KMS-11 (cell line): ENCODE results near the gene DTNB.

ENCODE experiments used
- H2AFZ ChIP-seq: fragments of 200-600 bp; sonication (generic); 2 replicates; pipeline ENCODE4 v1.6.1; 2016; ENCODE audit warnings: antibody characterized with exemption, mixed run types, low read depth
- H3K27ac ChIP-seq: fragments of 200-600 bp; sonication (generic); 2 replicates; pipeline ENCODE4 v1.6.1; 2016; ENCODE audit warnings: mild to moderate bottlenecking, mixed run types
- H3K27me3 ChIP-seq: fragments of 200-600 bp; sonication (generic); 2 replicates; pipeline ENCODE4 v1.6.1; 2017; ENCODE audit warnings: mild to moderate bottlenecking, low read depth, mixed run types, moderate library complexity; ENCODE audit not compliant: insufficient read depth
- H3K36me3 ChIP-seq: fragments of 200-600 bp; sonication (generic); 2 replicates; pipeline ENCODE4 v1.6.1; 2017; ENCODE audit warnings: mild to moderate bottlenecking, mixed run types; ENCODE audit not compliant: insufficient read depth
- H3K4me1 ChIP-seq: fragments of 200-600 bp; sonication (generic); 2 replicates; pipeline ENCODE4 v1.6.1; 2016; ENCODE audit warnings: mild to moderate bottlenecking, low read depth, mixed run types; ENCODE audit not compliant: poor library complexity, severe bottlenecking
- H3K4me2 ChIP-seq: fragments of 200-600 bp; sonication (generic); 2 replicates; pipeline ENCODE4 v1.7.0; 2016; ENCODE audit warnings: mild to moderate bottlenecking, mixed run types
- H3K4me3 ChIP-seq: fragments of 200-600 bp; sonication (generic); IDR thresholded peaks from 2 replicates; pipeline ENCODE4 v1.6.1; 2017; ENCODE audit warnings: low read depth, low read length, mixed read lengths; ENCODE audit not compliant: insufficient read depth
- H3K79me2 ChIP-seq: fragments of 200-600 bp; sonication (generic); 2 replicates; pipeline ENCODE4 v1.6.1; 2016; ENCODE audit warnings: low read depth, mixed run types; ENCODE audit not compliant: insufficient read depth
- H3K9ac ChIP-seq: fragments of 200-600 bp; sonication (generic); 2 replicates; pipeline ENCODE4 v1.6.1; 2016; ENCODE audit warnings: mild to moderate bottlenecking, mixed run types
- H4K20me1 ChIP-seq: fragments of 200-600 bp; sonication (generic); 2 replicates; pipeline ENCODE4 v1.6.1; 2016; ENCODE audit warnings: mild to moderate bottlenecking, mixed run types; ENCODE audit not compliant: insufficient read depth
- TF ChIP-seq, protein P1 (sequence below): fragments of 200-600 bp; sonication (generic); conservative IDR thresholded peaks from 2 replicates; pipeline ENCODE4 v1.6.1; 2017; ENCODE audit warnings: low read depth, mild to moderate bottlenecking, antibody characterized with exemption, low read length, moderate library complexity, mixed read lengths

DTNB gene

DNA sequence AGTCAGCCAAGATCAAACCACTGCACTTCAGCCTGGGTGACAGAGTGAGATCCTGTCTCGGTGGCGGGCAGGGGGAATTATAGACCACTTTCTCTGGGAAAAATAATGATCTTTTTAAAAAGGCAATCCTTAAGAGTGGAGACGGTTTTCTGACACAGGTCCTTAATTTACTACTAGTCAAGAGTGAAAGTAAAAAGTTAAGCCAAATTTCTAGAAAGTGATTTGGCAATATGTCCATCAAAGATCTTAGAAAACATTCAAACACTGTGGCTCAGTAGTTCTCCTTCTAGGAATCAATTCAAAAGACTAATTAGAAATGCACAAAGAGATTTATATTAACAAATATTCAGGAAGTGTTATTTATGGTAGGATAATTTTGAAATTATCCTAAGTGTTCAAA lies 183.2 kb downstream of the DTNB start:
- H4K20me1 ChIP-seq, result no peaks in the 10 kb centered on the region
- no peak overlapping the region for H3K9ac ChIP-seq
- H2AFZ ChIP-seq, result no peak overlapping the region
- TF ChIP-seq, protein P1, sequence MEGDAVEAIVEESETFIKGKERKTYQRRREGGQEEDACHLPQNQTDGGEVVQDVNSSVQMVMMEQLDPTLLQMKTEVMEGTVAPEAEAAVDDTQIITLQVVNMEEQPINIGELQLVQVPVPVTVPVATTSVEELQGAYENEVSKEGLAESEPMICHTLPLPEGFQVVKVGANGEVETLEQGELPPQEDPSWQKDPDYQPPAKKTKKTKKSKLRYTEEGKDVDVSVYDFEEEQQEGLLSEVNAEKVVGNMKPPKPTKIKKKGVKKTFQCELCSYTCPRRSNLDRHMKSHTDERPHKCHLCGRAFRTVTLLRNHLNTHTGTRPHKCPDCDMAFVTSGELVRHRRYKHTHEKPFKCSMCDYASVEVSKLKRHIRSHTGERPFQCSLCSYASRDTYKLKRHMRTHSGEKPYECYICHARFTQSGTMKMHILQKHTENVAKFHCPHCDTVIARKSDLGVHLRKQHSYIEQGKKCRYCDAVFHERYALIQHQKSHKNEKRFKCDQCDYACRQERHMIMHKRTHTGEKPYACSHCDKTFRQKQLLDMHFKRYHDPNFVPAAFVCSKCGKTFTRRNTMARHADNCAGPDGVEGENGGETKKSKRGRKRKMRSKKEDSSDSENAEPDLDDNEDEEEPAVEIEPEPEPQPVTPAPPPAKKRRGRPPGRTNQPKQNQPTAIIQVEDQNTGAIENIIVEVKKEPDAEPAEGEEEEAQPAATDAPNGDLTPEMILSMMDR, result no peak
- no peak overlapping the region for H3K4me3 ChIP-seq
- no peaks in the 10 kb centered on the region for H3K79me2 ChIP-seq
- no peaks in the 10 kb centered on the region for H3K27me3 ChIP-seq
- no peaks in the 10 kb centered on the region for H3K4me1 ChIP-seq
- H3K36me3 ChIP-seq, result no peaks in the 10 kb centered on the region
- no peak overlapping the region for H3K4me2 ChIP-seq
- no peak overlapping the region for H3K27ac ChIP-seq

DNA sequence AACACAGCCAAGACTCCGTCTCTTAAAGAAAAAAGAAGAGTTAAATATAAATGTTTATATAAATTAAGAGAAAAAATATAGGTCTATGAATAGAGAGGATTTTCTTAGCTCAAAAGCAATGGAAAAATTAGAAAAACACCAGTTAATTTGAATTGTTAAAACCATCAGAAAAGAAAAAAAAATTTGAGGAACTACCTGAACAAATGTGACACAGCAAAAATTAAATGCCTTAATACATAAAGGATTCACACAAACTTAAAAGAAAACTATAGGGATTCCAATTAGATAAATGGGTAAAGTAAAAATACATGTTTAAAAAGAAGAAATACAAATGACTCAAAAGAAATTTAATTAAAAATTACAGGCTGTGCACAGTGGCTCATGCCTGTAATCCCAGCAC lies 183.7 kb downstream of the DTNB start:
- Histone ChIP-seq H3K79me2 (no peaks in the 10 kb centered on the region), H2AFZ (no peak overlapping the region), H3K9ac (no peak overlapping the region), H3K36me3 (no peaks in the 10 kb centered on the region), H4K20me1 (no peaks in the 10 kb centered on the region), H3K4me3 (no peak overlapping the region), H3K4me1 (no peaks in the 10 kb centered on the region), H3K27me3 (no peaks in the 10 kb centered on the region), H3K4me2 (no peak overlapping the region), H3K27ac (no peak overlapping the region)
- TF ChIP-seq, protein P1, result no peak

DNA sequence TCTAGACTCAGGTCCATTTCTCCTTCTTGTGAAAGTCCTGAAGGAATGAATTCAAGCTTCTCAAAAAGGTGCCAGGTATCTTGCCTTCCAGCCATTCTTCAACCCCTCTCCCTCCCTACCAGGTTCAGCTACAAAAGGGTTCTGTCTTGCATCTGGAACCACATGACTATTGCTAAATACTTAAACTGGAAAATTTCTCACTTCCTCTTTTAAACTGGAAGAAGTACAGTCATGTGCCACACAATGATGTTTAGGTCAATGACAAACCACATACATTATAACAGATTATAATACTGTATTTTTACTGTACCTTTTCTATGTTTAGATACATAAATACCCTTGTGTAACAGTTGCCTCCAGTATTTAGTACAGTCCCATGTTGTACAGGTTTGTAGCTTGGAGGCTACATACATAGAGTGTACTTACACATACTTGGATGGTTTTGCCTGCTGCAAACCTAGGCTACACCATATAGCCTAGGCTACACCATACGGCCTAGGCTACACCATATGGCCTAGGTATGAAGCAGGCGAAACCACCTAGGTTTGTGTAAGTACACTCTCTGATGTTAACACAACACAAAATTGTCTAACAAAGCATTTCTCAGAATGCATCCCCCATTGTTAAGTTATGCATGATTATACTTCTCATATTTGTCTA lies 189.6 kb downstream of the DTNB start:
- TF ChIP-seq, protein P1, result no peak
- H3K79me2 ChIP-seq, result no peaks in the 10 kb centered on the region
- H3K27me3 ChIP-seq, result no peaks in the 10 kb centered on the region
- no peaks in the 10 kb centered on the region for H4K20me1 ChIP-seq
- no peaks in the 10 kb centered on the region for H3K4me1 ChIP-seq
- no peak overlapping the region for H3K9ac ChIP-seq
- no peak overlapping the region for H3K27ac ChIP-seq
- no peaks in the 10 kb centered on the region for H3K36me3 ChIP-seq
- no peak overlapping the region for H3K4me3 ChIP-seq
- no peak overlapping the region for H3K4me2 ChIP-seq
- no peak overlapping the region for H2AFZ ChIP-seq

DNA sequence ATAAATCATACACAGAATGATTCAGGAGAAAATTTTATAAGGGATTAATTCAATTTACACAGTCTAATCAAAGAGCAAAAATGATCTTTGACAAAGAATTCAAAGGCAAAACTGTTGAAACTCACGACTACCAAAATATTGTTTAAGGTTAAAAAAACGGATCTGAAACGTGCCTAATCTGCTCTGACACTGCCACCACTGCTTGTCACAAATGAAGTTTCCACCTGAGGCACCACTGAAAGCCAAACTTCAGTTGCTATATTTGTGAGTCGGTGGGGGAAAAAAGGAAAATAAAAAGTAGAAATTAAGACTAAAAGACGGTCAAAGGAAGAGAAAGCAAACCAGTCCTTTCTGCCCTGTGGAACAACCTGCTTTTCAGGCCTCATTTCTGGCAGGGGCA lies 191.0 kb downstream of the DTNB start:
- no peaks in the 10 kb centered on the region for H3K36me3 ChIP-seq
- no peaks in the 10 kb centered on the region for H4K20me1 ChIP-seq
- H3K9ac ChIP-seq, result no peak overlapping the region
- H3K79me2 ChIP-seq, result no peaks in the 10 kb centered on the region
- TF ChIP-seq, protein P1, result no peak
- no peaks in the 10 kb centered on the region for H3K4me1 ChIP-seq
- H3K27ac ChIP-seq, result no peak overlapping the region
- no peak overlapping the region for H3K4me3 ChIP-seq
- no peak overlapping the region for H2AFZ ChIP-seq
- no peak overlapping the region for H3K4me2 ChIP-seq
- no peaks in the 10 kb centered on the region for H3K27me3 ChIP-seq
